Osteoblast (primary cell): ENCODE data around the gene PTTG2. TPM values are rescaled to one million over a fixed set of nuclear protein-coding genes. Genes with fewer than 3 reads are reported as not detected.

Experiments
- DNase-seq: peaks from one replicate; pipeline ENCODE4 v3.0.0; 2011; ENCODE audit warnings: low spot score, mixed read lengths; ENCODE audit not compliant: insufficient read length; ENCODE audit errors: missing footprints
- H2AFZ ChIP-seq: 2 replicates; pipeline ENCODE4 v1.6.0; 2011; ENCODE audit warnings: mild to moderate bottlenecking, low read length
- H3K27ac ChIP-seq: 2 replicates; pipeline ENCODE4 v1.5.1; 2011; ENCODE audit warnings: mild to moderate bottlenecking, low read depth, low read length, moderate library complexity
- H3K27me3 ChIP-seq: 2 replicates; pipeline ENCODE4 v1.6.0; 2012; ENCODE audit warnings: mild to moderate bottlenecking, control low read depth, inconsistent platforms, low read length, moderate library complexity; ENCODE audit not compliant: insufficient read depth
- H3K36me3 ChIP-seq: 2 replicates; pipeline ENCODE4 v1.5.1; 2011; ENCODE audit warnings: mild to moderate bottlenecking, low read length, control low read depth, moderate library complexity; ENCODE audit not compliant: insufficient read depth
- H3K4me1 ChIP-seq: 2 replicates; pipeline ENCODE4 v1.5.1; 2011; ENCODE audit warnings: mild to moderate bottlenecking, low read length, control low read depth, moderate library complexity; ENCODE audit not compliant: insufficient read depth
- H3K4me2 ChIP-seq: 2 replicates; pipeline ENCODE4 v1.6.0; 2011; ENCODE audit warnings: mild to moderate bottlenecking, low read length; ENCODE audit not compliant: insufficient read depth
- H3K4me3 ChIP-seq: fragments of 200-600 bp; sonication (generic); 3 replicates; pipeline ENCODE4 v1.5.1; 2012; ENCODE audit warnings: mild to moderate bottlenecking, low read length, inconsistent platforms; ENCODE audit not compliant: insufficient read depth
- H3K79me2 ChIP-seq: 2 replicates; pipeline ENCODE4 v1.6.0; 2012; ENCODE audit warnings: mild to moderate bottlenecking, low read length, control low read depth, inconsistent platforms; ENCODE audit not compliant: insufficient read depth
- H3K9me3 ChIP-seq: 2 replicates; pipeline ENCODE4 v1.5.1; 2011; ENCODE audit warnings: low read depth, low read length, control low read depth
- H4K20me1 ChIP-seq: 2 replicates; pipeline ENCODE4 v1.6.0; 2012; ENCODE audit warnings: mild to moderate bottlenecking, low read length, control low read depth; ENCODE audit not compliant: insufficient read depth
- CTCF ChIP-seq: IDR thresholded peaks from 2 replicates; pipeline ENCODE4 v1.5.1; 2011; ENCODE audit warnings: mild to moderate bottlenecking, low read depth, low read length, moderate library complexity; ENCODE audit errors: extremely low read depth
- total RNA-seq: library from RNA; depleted of rRNA; stranded (reverse); fragments of >200 nt; gene quantifications from 2 replicates; pipeline ENCODE4 v1.2.3, GENCODE V29; 2012

The PTTG2 gene
- total RNA-seq, 1 donor = not detected

- no peak overlapping the region for H3K27ac ChIP-seq
- no peaks in the 10 kb centered on the region for H3K79me2 ChIP-seq
- no peaks in the 10 kb centered on the region for H3K27me3 ChIP-seq
- H3K36me3 ChIP-seq = no peaks in the 10 kb centered on the region
- no peaks in the 10 kb centered on the region for H4K20me1 ChIP-seq
- H3K9me3 ChIP-seq = no peaks in the 10 kb centered on the region
- DNase-seq = no peak
- no peak for TF ChIP-seq CTCF
- H3K4me1 ChIP-seq = peaks cover 7% of the 10 kb centered on the region
- H3K4me3 ChIP-seq = no peak overlapping the region
- peak overlapping the region; percentile 20 for H2AFZ ChIP-seq
- H3K4me2 ChIP-seq = no peak overlapping the region
Measured at GRCh38 chr4:37953620-37954293, 6.4 kb upstream of the PTTG2 start.

- no peaks in the 10 kb centered on the region for H3K36me3 ChIP-seq
- peaks cover 7% of the 10 kb centered on the region for H3K4me1 ChIP-seq
- DNase-seq = no peak
- H3K9me3 ChIP-seq = no peaks in the 10 kb centered on the region
- H3K79me2 ChIP-seq = no peaks in the 10 kb centered on the region
- TF ChIP-seq CTCF = no peak
- H4K20me1 ChIP-seq = no peaks in the 10 kb centered on the region
- H3K27me3 ChIP-seq = no peaks in the 10 kb centered on the region
- no peak overlapping the region for H3K27ac ChIP-seq
- no peak overlapping the region for H3K4me3 ChIP-seq
- no peak overlapping the region for H3K4me2 ChIP-seq
- no peak overlapping the region for H2AFZ ChIP-seq
Measured at GRCh38 chr4:37956941-37957340, 3.3 kb upstream of the PTTG2 start.

GRCh38 chr4:37958932-37959331, 1.3 kb upstream of the PTTG2 start:
- H3K4me1 ChIP-seq = no peaks in the 10 kb centered on the region
- no peak overlapping the region for H2AFZ ChIP-seq
- no peak for TF ChIP-seq CTCF
- no peak for DNase-seq
- H3K79me2 ChIP-seq = no peaks in the 10 kb centered on the region
- no peaks in the 10 kb centered on the region for H4K20me1 ChIP-seq
- H3K9me3 ChIP-seq = no peaks in the 10 kb centered on the region
- no peaks in the 10 kb centered on the region for H3K36me3 ChIP-seq
- H3K4me2 ChIP-seq = no peak overlapping the region
- H3K27ac ChIP-seq = no peak overlapping the region
- no peak overlapping the region for H3K4me3 ChIP-seq
- no peaks in the 10 kb centered on the region for H3K27me3 ChIP-seq

GRCh38 chr4:37960679-37961450, 667 bp downstream of the PTTG2 start:
- no peak for TF ChIP-seq CTCF
- H3K27ac ChIP-seq = no peak overlapping the region
- no peak overlapping the region for H2AFZ ChIP-seq
- no peak for DNase-seq
- H3K36me3 ChIP-seq = no peaks in the 10 kb centered on the region
- no peaks in the 10 kb centered on the region for H3K9me3 ChIP-seq
- no peaks in the 10 kb centered on the region for H4K20me1 ChIP-seq
- H3K27me3 ChIP-seq = no peaks in the 10 kb centered on the region
- H3K79me2 ChIP-seq = no peaks in the 10 kb centered on the region
- H3K4me2 ChIP-seq = no peak overlapping the region
- no peak overlapping the region for H3K4me3 ChIP-seq
- no peaks in the 10 kb centered on the region for H3K4me1 ChIP-seq
